Heart left ventricle (tissue), 16 donors: ENCODE results near the gene EPB41L4B. TPM values are rescaled to one million over a fixed set of nuclear protein-coding genes. Genes with fewer than 3 reads are reported as not detected.

Experiments used
- ATAC-seq, 4 donors: fragments of 200-7000 bp; cut with Tn5 transposase; one replicate each; pipeline ENCODE4 v1.9.1; 2020 to 2022; ENCODE audit warnings: moderate library complexity in 4 of 4, mild to moderate bottlenecking in 3 of 4, moderate number of reproducible peaks in 1 of 4
- DNase-seq, 5 donors: peaks; one replicate each; pipeline ENCODE4 v3.0.0-alpha.2; 2020
- H3K27ac ChIP-seq, 12 donors: fragments of 200-600 bp; sonication (generic) in 4 of 12; one replicate each; pipeline versions ENCODE4 v1.5.0 to v1.8.0; 2016 to 2022; ENCODE audit warnings: mild to moderate bottlenecking in 2 of 12
- H3K27me3 ChIP-seq, 9 donors: fragments of 200-600 bp; sonication (generic) in 2 of 9; one replicate each; pipeline versions ENCODE4 v1.5.1 to v1.8.0; 2016 to 2022; ENCODE audit warnings: mild to moderate bottlenecking in 3 of 9
- H3K36me3 ChIP-seq, 9 donors: fragments of 200-600 bp; sonication (generic) in 2 of 9; one replicate each; pipeline versions ENCODE4 v1.5.0 to v1.8.0; 2018 to 2022; ENCODE audit warnings: mild to moderate bottlenecking in 2 of 9
- H3K4me1 ChIP-seq, 12 donors: fragments of 200-600 bp; sonication (generic) in 4 of 12; one replicate each; pipeline versions ENCODE4 v1.5.0 to v1.8.0; 2016 to 2022; ENCODE audit warnings: mild to moderate bottlenecking in 3 of 12
- H3K4me3 ChIP-seq, 12 donors: fragments of 200-600 bp; sonication (generic) in 4 of 12; one replicate each; pipeline versions ENCODE4 v1.5.0 to v1.8.0; 2017 to 2022; ENCODE audit warnings: mild to moderate bottlenecking in 9 of 12, moderate library complexity in 4 of 12
- H3K9me3 ChIP-seq, 12 donors: fragments of 200-600 bp; sonication (generic) in 4 of 12; one replicate each; pipeline versions ENCODE4 v1.5.0 to v1.8.0; 2016 to 2022; ENCODE audit warnings: mild to moderate bottlenecking in 1 of 12
- POLR2A ChIP-seq, 2 donors: fragments of 450-650 bp; IDR thresholded peaks; one replicate each; pipeline ENCODE4 v1.6.1; 2017; ENCODE audit warnings: antibody characterized with exemption in 2 of 2, mild to moderate bottlenecking in 2 of 2, moderate library complexity in 2 of 2
- WGBS, 4 donors: extraction: QIAGEN DNeasy Blood & Tissue Kit in 2 of 4; methylation state at CpG; one replicate each; pipeline versions ENCODE4 v1.1.5 to v1.1.7; 2013 to 2018; 5-methylcytosine and 5-hydroxymethylcytosine counted together
- intact Hi-C, 10 donors: fragments of 100-400 bp; cut with DNase I; formaldehyde crosslinking; loops; one replicate each; pipeline versions ENCODE4 v1.11.1 to v1.14.2; 2022
- polyA plus RNA-seq, 2 donors: library from polyadenylated mRNA; stranded (reverse); fragments of 200-250 nt; gene quantifications; one replicate each; pipeline ENCODE4 v1.2.3, GENCODE V29; 2013
- total RNA-seq, 9 donors: library from RNA; depleted of rRNA in 2 of 9; stranded (reverse); fragments of >200 nt in 2 of 9; fragmentation: NEBNext Ultra II Directional in 3 of 9; extraction: Animal tissue kit (Norgen Biotek cat#: 25700) in 3 of 9; gene quantifications; one replicate each; pipeline versions ENCODE4 v1.1.0 to v1.2.4, GENCODE V29; 2016 to 2023
- TF ChIP-seq, protein P1 (sequence below), 12 donors: fragments of 200-600 bp; sonication (generic) in 4 of 12; IDR thresholded peaks; one replicate each; pipeline versions ENCODE4 v1.5.0 to v1.8.0; 2018 to 2022; ENCODE audit warnings: antibody characterized with exemption in 12 of 12, mild to moderate bottlenecking in 5 of 12
- donor health status: ischemic (EF 13 %, LVEDD 7.1; RV severe dilation, severe dysfunction).
- donor health status: healthy with polysubstance abuse.
- donor health status: DM: no; HTN: yes; CAD: no.
- donor health status: DM: no; HTN: no; CAD: no.
- donor health status: ischemic (EF 25% LVEDD 6.9; RV normal size, moderate dysfunction).
- donor health status: ischemic (EF 25% LVEDD 5.7; RV mildly dilated, moderate dysfunction).
- donor health status: healthy.
- donor health status: DM: yes; HTN: yes; CAD: no.
- donor health status: ischemic (EF 35%, LVEDD 5.7; RV mildly dilated, moderate dysfunction).
- donor health status: nonischemic (EF 11% LVEDD 7.7; RV severe dilation, severe dysfunction).
- donor health status: DM: yes; HTN: yes; CAD: no.
- donor health status: PGD.
- donor health status: ischemic (EF 29% LVEDD 5.4; RV normal size, mild dysfunction).
- donor health status: nonischemic (EF 23%, LVEDD 6.1; RV moderate dilation, normal function).

Gene EPB41L4B
- total and polyA plus RNA-seq, 11 donors = 0.71 to 16.5 (median 8.9) TPM

GRCh38 chr9:109198736-109199382 lies 122.0 kb downstream of the EPB41L4B start:
- H3K9me3 ChIP-seq = no peaks in the 10 kb centered on the region
- H3K36me3 ChIP-seq = no peaks in the 10 kb centered on the region
- WGBS, 4 donors = 55 to 70% (median 64%) methylated on average over 6 of the region's 6 CpGs
- ATAC-seq (no peak), DNase-seq (no peak)
- H3K4me1 ChIP-seq = peaks cover 0 to 2% (median 0%) of the 10 kb centered on the region in 12 donors
- no peak overlapping the region for H3K27ac ChIP-seq
- intact Hi-C loops = loop anchor here in 1 of 10 donors (10.0 kb wide), 1 partner anchor 126 kb away; the partner anchor contains the start of gene EPB41L4B
- H3K27me3 ChIP-seq = peaks cover 0 to 9% (median 0%) of the 10 kb centered on the region in 9 donors
- no peak overlapping the region for H3K4me3 ChIP-seq
- TF ChIP-seq, protein P1, sequence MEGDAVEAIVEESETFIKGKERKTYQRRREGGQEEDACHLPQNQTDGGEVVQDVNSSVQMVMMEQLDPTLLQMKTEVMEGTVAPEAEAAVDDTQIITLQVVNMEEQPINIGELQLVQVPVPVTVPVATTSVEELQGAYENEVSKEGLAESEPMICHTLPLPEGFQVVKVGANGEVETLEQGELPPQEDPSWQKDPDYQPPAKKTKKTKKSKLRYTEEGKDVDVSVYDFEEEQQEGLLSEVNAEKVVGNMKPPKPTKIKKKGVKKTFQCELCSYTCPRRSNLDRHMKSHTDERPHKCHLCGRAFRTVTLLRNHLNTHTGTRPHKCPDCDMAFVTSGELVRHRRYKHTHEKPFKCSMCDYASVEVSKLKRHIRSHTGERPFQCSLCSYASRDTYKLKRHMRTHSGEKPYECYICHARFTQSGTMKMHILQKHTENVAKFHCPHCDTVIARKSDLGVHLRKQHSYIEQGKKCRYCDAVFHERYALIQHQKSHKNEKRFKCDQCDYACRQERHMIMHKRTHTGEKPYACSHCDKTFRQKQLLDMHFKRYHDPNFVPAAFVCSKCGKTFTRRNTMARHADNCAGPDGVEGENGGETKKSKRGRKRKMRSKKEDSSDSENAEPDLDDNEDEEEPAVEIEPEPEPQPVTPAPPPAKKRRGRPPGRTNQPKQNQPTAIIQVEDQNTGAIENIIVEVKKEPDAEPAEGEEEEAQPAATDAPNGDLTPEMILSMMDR (IDR thresholded peaks at IDR 0.05) = no peak
- no peak for TF ChIP-seq POLR2A (IDR thresholded peaks at IDR 0.05)

DNA sequence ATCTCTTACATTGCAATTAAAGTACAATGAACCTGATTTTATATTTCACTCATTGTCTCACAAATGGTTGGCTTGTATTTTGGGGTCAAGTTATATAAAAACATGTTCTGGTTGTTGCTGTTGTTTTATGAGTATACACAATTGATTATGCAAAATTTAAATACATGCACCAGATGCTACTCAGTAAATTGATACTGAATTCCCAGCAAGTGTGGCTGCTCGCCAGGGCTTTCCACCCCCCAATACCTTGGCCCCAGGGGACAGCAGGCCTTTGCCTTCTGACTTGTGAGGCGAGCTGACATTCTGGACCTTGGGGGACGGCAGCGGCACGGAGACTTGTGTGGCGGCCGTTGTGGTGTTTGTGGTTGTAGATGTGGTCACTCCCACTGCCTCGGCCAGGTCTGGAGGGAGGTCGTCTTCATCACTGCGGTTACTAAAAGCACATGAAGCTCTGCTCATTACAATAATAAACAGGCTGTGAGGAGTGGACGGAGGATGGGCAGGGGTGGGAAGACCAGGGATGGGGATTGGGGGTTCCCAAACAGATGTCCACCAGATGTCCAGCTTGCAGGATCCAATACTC lies 126.8 kb downstream of the EPB41L4B start:
- Histone ChIP-seq H3K27me3 (peaks cover 0 to 2% (median 0%) of the 10 kb centered on the region in 9 donors), H3K36me3 (no peaks in the 10 kb centered on the region), H3K4me3 (no peak overlapping the region), H3K9me3 (no peaks in the 10 kb centered on the region), H3K4me1 (no peaks in the 10 kb centered on the region), H3K27ac (no peak overlapping the region)
- intact Hi-C loops = loop anchor here in 5 of 10 donors (2.0 to 10.0 kb wide), 3 partner anchors 127 to 131 kb away; partner anchors contain the start of gene EPB41L4B (in 5 of the 5)
- DNase-seq (no peak), ATAC-seq (no peak)
- TF ChIP-seq, protein P1 (IDR thresholded peaks at IDR 0.05) = no peak
- no peak for TF ChIP-seq POLR2A (IDR thresholded peaks at IDR 0.05)
- 66 to 81% (median 74%) methylated on average over 7 to 11 of the region's 11 CpGs for WGBS, 4 donors

DNA sequence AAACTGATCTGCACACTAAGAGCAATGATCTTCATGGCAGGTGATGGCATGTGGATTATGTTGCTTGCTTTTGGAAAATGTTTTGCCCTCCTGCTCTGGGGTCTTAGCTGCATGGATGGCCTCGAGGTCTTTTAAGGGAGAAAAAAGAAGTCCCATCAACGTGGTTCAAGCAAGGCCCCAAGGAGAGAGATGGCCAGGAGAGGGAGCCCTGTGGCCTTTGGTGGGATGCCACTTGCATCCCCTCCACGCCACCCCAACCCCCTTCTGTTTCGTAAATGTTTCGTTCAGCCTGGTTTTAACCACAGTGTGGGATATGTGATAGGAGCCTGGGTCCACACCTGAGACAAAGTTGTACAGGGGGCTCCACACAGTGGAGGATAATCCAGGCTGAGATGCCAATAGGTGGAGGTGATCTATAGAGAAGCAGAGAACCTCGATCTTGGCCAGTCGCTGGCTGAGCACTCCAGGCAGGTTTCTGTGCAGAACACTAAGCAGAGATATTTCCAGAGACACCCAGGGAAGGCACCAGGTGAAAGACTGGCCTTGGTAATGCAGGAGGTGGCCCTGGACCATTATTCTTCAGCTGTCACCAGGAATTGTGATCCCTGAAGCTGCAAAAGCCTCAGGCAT lies 128.0 kb downstream of the EPB41L4B start:
- ATAC-seq = peak in 3 of 4 donors; percentile 38 to 65 (median 58)
- WGBS, 4 donors = 39 to 51% (median 43%) methylated on average over 7 of the region's 7 CpGs

More for the DNA sequence above, 128.0 kb downstream of the EPB41L4B start:
- Histone ChIP-seq H3K27ac (no peak overlapping the region), H3K4me1 (no peaks in the 10 kb centered on the region), H3K9me3 (no peaks in the 10 kb centered on the region), H3K4me3 (no peak overlapping the region), H3K27me3 (no peaks in the 10 kb centered on the region), H3K36me3 (no peaks in the 10 kb centered on the region)
- no peak for DNase-seq
- TF ChIP-seq, protein P1 (IDR thresholded peaks at IDR 0.05) = peak in 10 of 12 donors; percentile 16 to 49 (median 32)
- TF ChIP-seq POLR2A (IDR thresholded peaks at IDR 0.05) = no peak
- intact Hi-C loops = loop anchor here in 5 of 10 donors (2.0 to 10.0 kb wide), 3 partner anchors 128 to 132 kb away; partner anchors contain the start of gene EPB41L4B (in 5 of the 5)
